Colonic mucosa (tissue), 4 donors: ENCODE measurements around the gene CALHM1. TPM values are rescaled to one million over a fixed set of nuclear protein-coding genes. Genes with fewer than 3 reads are reported as not detected.

ENCODE experiments used
- DNase-seq: peaks from one replicate; pipeline ENCODE4 v3.0.0-alpha.2; 2020
- H3K27ac ChIP-seq: fragments of 200-600 bp; one replicate; pipeline ENCODE4 v1.8.0; 2021
- H3K27me3 ChIP-seq: fragments of 200-600 bp; one replicate; pipeline ENCODE4 v1.8.0; 2021
- H3K36me3 ChIP-seq: fragments of 200-600 bp; one replicate; pipeline ENCODE4 v1.8.0; 2021
- H3K4me1 ChIP-seq: fragments of 200-600 bp; one replicate; pipeline ENCODE4 v1.8.0; 2021; ENCODE audit warnings: mild to moderate bottlenecking
- H3K4me3 ChIP-seq: fragments of 200-600 bp; one replicate; pipeline ENCODE4 v1.8.0; 2021
- H3K9ac ChIP-seq, 2 donors: one replicate each; pipeline ENCODE4 v1.7.0; 2013; ENCODE audit warnings: control low read depth in 2 of 2, low read depth in 2 of 2, low read length in 2 of 2
- H3K9me3 ChIP-seq: fragments of 200-600 bp; one replicate; pipeline ENCODE4 v1.8.0; 2021
- CTCF ChIP-seq: fragments of 200-600 bp; IDR thresholded peaks from one replicate; pipeline ENCODE4 v1.8.0; 2022; ENCODE audit warnings: antibody characterized with exemption, mild to moderate bottlenecking
- intact Hi-C: fragments of 100-400 bp; cut with DNase I; formaldehyde crosslinking; loops from one replicate; pipeline ENCODE4 v1.14.1; 2022
- total RNA-seq, 2 donors: library from RNA; stranded (reverse); fragmentation: NEBNext Ultra II Directional in 1 of 2; extraction: Animal tissue kit (Norgen Biotek cat#: 25700) in 1 of 2; gene quantifications; one replicate each; pipeline ENCODE4 v1.2.1, GENCODE V29; 2021
- donor health status: healthy.
- donor health status: DM: no; HTN: no; CAD: no.
- donor health status: DM: no; HTN: no; CAD: no.

The CALHM1 gene
- total RNA-seq, 2 donors from 2014 or later: not detected

GRCh38 chr10:103457176-103457712, 1.5 kb downstream of the CALHM1 start:
- Histone ChIP-seq H3K27ac (no peak overlapping the region), H3K4me1 (peaks cover 5% of the 10 kb centered on the region), H3K9me3 (no peaks in the 10 kb centered on the region), H3K27me3 (no peaks in the 10 kb centered on the region), H3K4me3 (no peak overlapping the region), H3K9ac (no peak overlapping the region), H3K36me3 (no peaks in the 10 kb centered on the region)
- no peak for TF ChIP-seq CTCF
- intact Hi-C loops: no loop called here
- DNase-seq: no peak

DNA sequence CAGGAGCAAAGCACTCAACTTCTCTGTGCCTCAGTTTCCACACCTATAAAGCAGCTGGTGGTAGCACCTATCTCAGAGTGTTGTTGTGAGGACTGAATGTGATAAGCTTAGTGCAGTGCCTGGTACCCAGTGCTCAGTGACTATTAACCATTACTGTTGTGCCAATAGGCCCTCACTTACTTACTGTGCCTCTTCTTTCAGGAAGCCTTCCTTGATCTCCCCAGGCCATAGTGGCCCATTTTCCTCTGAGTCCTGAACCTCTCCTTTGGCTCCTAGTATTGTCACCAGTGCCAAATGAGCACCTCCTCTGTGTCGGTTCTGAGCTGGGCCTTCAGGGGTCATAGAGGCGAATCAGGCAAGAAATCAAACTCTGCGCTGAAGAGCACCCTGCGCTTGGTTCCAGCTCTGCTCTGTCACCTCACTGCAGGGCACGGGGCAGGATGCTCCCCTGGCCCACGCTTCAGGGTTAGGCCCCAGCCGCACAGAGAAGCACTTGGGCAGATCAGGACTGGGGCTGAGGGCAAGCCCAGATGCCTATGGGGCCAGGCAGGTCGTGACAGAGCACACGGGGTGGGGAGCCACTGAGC, 2.5 kb downstream of the CALHM1 start:
- Histone ChIP-seq H3K4me1 (peaks cover 5% of the 10 kb centered on the region), H3K27me3 (no peaks in the 10 kb centered on the region), H3K9me3 (no peaks in the 10 kb centered on the region), H3K36me3 (no peaks in the 10 kb centered on the region), H3K27ac (no peak overlapping the region), H3K9ac (no peak overlapping the region), H3K4me3 (no peak overlapping the region)
- intact Hi-C loops: no loop called here
- DNase-seq: no peak
- TF ChIP-seq CTCF: no peak

GRCh38 chr10:103455235-103455634, 3.5 kb downstream of the CALHM1 start:
- Histone ChIP-seq H3K9ac (no peak overlapping the region), H3K36me3 (no peaks in the 10 kb centered on the region), H3K4me3 (no peak overlapping the region), H3K9me3 (no peaks in the 10 kb centered on the region), H3K27me3 (no peaks in the 10 kb centered on the region), H3K27ac (no peak overlapping the region), H3K4me1 (peaks cover 5% of the 10 kb centered on the region)
- DNase-seq: no peak
- intact Hi-C loops: no loop called here
- no peak for TF ChIP-seq CTCF

GRCh38 chr10:103454026-103454425, 4.7 kb downstream of the CALHM1 start:
- H3K9me3 ChIP-seq: no peaks in the 10 kb centered on the region
- intact Hi-C loops: no loop called here
- no peak for DNase-seq
- no peak for TF ChIP-seq CTCF
- peaks cover 9% of the 10 kb centered on the region for H3K4me1 ChIP-seq
- H3K27me3 ChIP-seq: no peaks in the 10 kb centered on the region
- H3K9ac ChIP-seq: no peak overlapping the region
- H3K36me3 ChIP-seq: no peaks in the 10 kb centered on the region
- H3K4me3 ChIP-seq: no peak overlapping the region
- no peak overlapping the region for H3K27ac ChIP-seq

- Histone ChIP-seq H3K4me1 (peaks cover 9% of the 10 kb centered on the region), H3K9ac (peak overlapping the region; percentile 85 to 86), H3K27me3 (no peaks in the 10 kb centered on the region), H3K9me3 (no peaks in the 10 kb centered on the region), H3K4me3 (peak overlapping the region; percentile 61), H3K27ac (peak overlapping the region; percentile 78), H3K36me3 (no peaks in the 10 kb centered on the region)
- intact Hi-C loops: no loop called here
- no peak for DNase-seq
- no peak for TF ChIP-seq CTCF
Observed at GRCh38 chr10:103452506-103453230, 6.0 kb downstream of the CALHM1 start.
